Activated T-helper 2 cell treated with anti-CD3 and anti-CD28 coated beads, Interferon-gamma antibody, Interleukin-2, Interleukin-4, amounts not matched to agents 10 μg/mL and 5 μg/mL and 100 μg/mL, durations not matched to agents 14 hours and 24 hours and 36 hours (primary cell): ENCODE measurements around the gene SCFD2. TPM values are rescaled to one million over a fixed set of nuclear protein-coding genes. Genes with fewer than 3 reads are reported as not detected.

Experiments used
- DNase-seq: peaks from one replicate; pipeline ENCODE4 v3.0.0; 2021; ENCODE audit warnings: low spot score
- H3K27ac Mint-ChIP-seq: one replicate; pipeline ENCODE4 v1.8.0; 2021; ENCODE audit warnings: mixed read lengths
- H3K27me3 Mint-ChIP-seq: one replicate; pipeline ENCODE4 v1.8.0; 2021; ENCODE audit warnings: low read depth, mixed read lengths
- H3K36me3 Mint-ChIP-seq: one replicate; pipeline ENCODE4 v1.8.0; 2021; ENCODE audit warnings: low read depth, mixed read lengths
- H3K4me1 Mint-ChIP-seq: one replicate; pipeline ENCODE4 v1.8.0; 2021; ENCODE audit warnings: low read depth, mixed read lengths
- H3K4me3 Mint-ChIP-seq: one replicate; pipeline ENCODE4 v1.8.0; 2021; ENCODE audit warnings: low read depth, mild to moderate bottlenecking, moderate library complexity, mixed read lengths
- H3K9me3 Mint-ChIP-seq: one replicate; pipeline ENCODE4 v1.8.0; 2021; ENCODE audit warnings: mixed read lengths
- intact Hi-C: fragments of 100-400 bp; cut with micrococcal nuclease; formaldehyde crosslinking; loops from one replicate; pipeline ENCODE4 v1.15.1; 2023
- total RNA-seq: library from RNA; stranded (reverse); gene quantifications from 2 replicates; pipeline ENCODE4 v1.2.3, GENCODE V29; 2022

The SCFD2 gene
- total RNA-seq, 1 donor from 2014 or later: 26.3 TPM

GRCh38 chr4:52861879-52862616 lies 503.8 kb downstream of the SCFD2 start, which contains the start of gene RASL11B:
TSS of gene RASL11B (plus strand) at chr4:52862317. CDS start at chr4:52862508, 191 bp downstream.
- peaks cover 24% of the 10 kb centered on the region for H3K27me3 Mint-ChIP-seq
- H3K4me3 Mint-ChIP-seq: peak within 1 kb of the TSS; percentile 74
- peaks cover 5% of the 10 kb centered on the region for H3K4me1 Mint-ChIP-seq
- no peak within 1 kb of the TSS for H3K27ac Mint-ChIP-seq
- intact Hi-C loops: loop anchor here (1.0 to 2.0 kb wide), 3 partner anchors 139 to 203 kb away; partner anchors contain the start of gene USP46
- DNase-seq: peak; percentile 77
- H3K9me3 Mint-ChIP-seq: peaks cover 13% of the 10 kb centered on the region
- no peaks in the 10 kb centered on the region for H3K36me3 Mint-ChIP-seq

- H3K9me3 Mint-ChIP-seq: peaks cover 14% of the 10 kb centered on the region
- H3K36me3 Mint-ChIP-seq: no peaks in the 10 kb centered on the region
- peaks cover 24% of the 10 kb centered on the region for H3K27me3 Mint-ChIP-seq
- H3K4me1 Mint-ChIP-seq: peaks cover 8% of the 10 kb centered on the region
- no peak for DNase-seq
- H3K4me3 Mint-ChIP-seq: peak overlapping the region; percentile 58
- intact Hi-C loops: no loop called here
- no peak overlapping the region for H3K27ac Mint-ChIP-seq
These were observed 504.6 kb downstream of the SCFD2 start for GRCh38 chr4:52861171-52861823.

- intact Hi-C loops: no loop called here
- Mint-ChIP-seq H3K27ac (no peak overlapping the region), H3K9me3 (peaks cover 14% of the 10 kb centered on the region), H3K4me1 (peaks cover 8% of the 10 kb centered on the region), H3K4me3 (no peak overlapping the region), H3K36me3 (no peaks in the 10 kb centered on the region), H3K27me3 (peaks cover 24% of the 10 kb centered on the region)
- no peak for DNase-seq
These were observed 505.5 kb downstream of the SCFD2 start for GRCh38 chr4:52860361-52860760.

GRCh38 chr4:52856801-52857200 lies 509.1 kb downstream of the SCFD2 start:
- DNase-seq: no peak
- H3K4me3 Mint-ChIP-seq: no peak overlapping the region
- H3K27ac Mint-ChIP-seq: no peak overlapping the region
- peaks cover 10% of the 10 kb centered on the region for H3K4me1 Mint-ChIP-seq
- peaks cover 24% of the 10 kb centered on the region for H3K27me3 Mint-ChIP-seq
- H3K9me3 Mint-ChIP-seq: peaks cover 14% of the 10 kb centered on the region
- no peaks in the 10 kb centered on the region for H3K36me3 Mint-ChIP-seq
- intact Hi-C loops: no loop called here

GRCh38 chr4:52853351-52853750 lies 512.5 kb downstream of the SCFD2 start:
- Mint-ChIP-seq H3K9me3 (peaks cover 14% of the 10 kb centered on the region), H3K4me1 (peaks cover 7% of the 10 kb centered on the region), H3K27me3 (no peaks in the 10 kb centered on the region), H3K36me3 (no peaks in the 10 kb centered on the region), H3K27ac (no peak overlapping the region), H3K4me3 (no peak overlapping the region)
- intact Hi-C loops: no loop called here
- no peak for DNase-seq

- Mint-ChIP-seq H3K9me3 (peaks cover 7% of the 10 kb centered on the region), H3K36me3 (no peaks in the 10 kb centered on the region), H3K4me1 (peaks cover 10% of the 10 kb centered on the region), H3K27me3 (no peaks in the 10 kb centered on the region), H3K4me3 (no peak overlapping the region), H3K27ac (no peak overlapping the region)
- DNase-seq: no peak
- intact Hi-C loops: no loop called here
These were observed 513.1 kb downstream of the SCFD2 start for GRCh38 chr4:52852711-52853110.

- Mint-ChIP-seq H3K9me3 (peaks cover under 1% of the 10 kb centered on the region), H3K4me1 (peaks cover 9% of the 10 kb centered on the region), H3K36me3 (no peaks in the 10 kb centered on the region), H3K27me3 (no peaks in the 10 kb centered on the region), H3K4me3 (no peak overlapping the region), H3K27ac (no peak overlapping the region)
- intact Hi-C loops: no loop called here
- DNase-seq: no peak
These were observed 513.8 kb downstream of the SCFD2 start for GRCh38 chr4:52852041-52852440.

GRCh38 chr4:52850406-52851124 lies 515.3 kb downstream of the SCFD2 start:
- no peaks in the 10 kb centered on the region for H3K27me3 Mint-ChIP-seq

GRCh38 chr4:52848254-52848653 lies 517.6 kb downstream of the SCFD2 start:
- intact Hi-C loops: no loop called here

More at GRCh38 chr4:52850406-52851124, 515.3 kb downstream of the SCFD2 start:
- intact Hi-C loops: no loop called here
- H3K36me3 Mint-ChIP-seq: no peaks in the 10 kb centered on the region
- H3K27ac Mint-ChIP-seq: no peak overlapping the region
- H3K4me3 Mint-ChIP-seq: no peak overlapping the region
- H3K9me3 Mint-ChIP-seq: no peaks in the 10 kb centered on the region
- peaks cover 5% of the 10 kb centered on the region for H3K4me1 Mint-ChIP-seq
- DNase-seq: no peak

GRCh38 chr4:52846502-52846901 lies 519.4 kb downstream of the SCFD2 start:
- H3K4me1 Mint-ChIP-seq: peaks cover 14% of the 10 kb centered on the region
- H3K9me3 Mint-ChIP-seq: no peaks in the 10 kb centered on the region
- no peak for DNase-seq
- H3K4me3 Mint-ChIP-seq: no peak overlapping the region
- intact Hi-C loops: no loop called here
- no peaks in the 10 kb centered on the region for H3K36me3 Mint-ChIP-seq
- no peak overlapping the region for H3K27ac Mint-ChIP-seq
- no peaks in the 10 kb centered on the region for H3K27me3 Mint-ChIP-seq

More at GRCh38 chr4:52848254-52848653, 517.6 kb downstream of the SCFD2 start:
- Mint-ChIP-seq H3K9me3 (no peaks in the 10 kb centered on the region), H3K4me1 (peaks cover 9% of the 10 kb centered on the region), H3K27ac (no peak overlapping the region), H3K27me3 (no peaks in the 10 kb centered on the region), H3K36me3 (no peaks in the 10 kb centered on the region), H3K4me3 (no peak overlapping the region)
- no peak for DNase-seq

GRCh38 chr4:52844596-52844995 lies 521.3 kb downstream of the SCFD2 start:
- Mint-ChIP-seq H3K9me3 (no peaks in the 10 kb centered on the region), H3K27ac (no peak overlapping the region), H3K27me3 (no peaks in the 10 kb centered on the region), H3K4me3 (no peak overlapping the region), H3K36me3 (no peaks in the 10 kb centered on the region), H3K4me1 (peaks cover 14% of the 10 kb centered on the region)
- DNase-seq: no peak
- intact Hi-C loops: no loop called here

GRCh38 chr4:52843958-52844357 lies 521.9 kb downstream of the SCFD2 start:
- no peak overlapping the region for H3K4me3 Mint-ChIP-seq
- peaks cover 4% of the 10 kb centered on the region for H3K27me3 Mint-ChIP-seq
- H3K4me1 Mint-ChIP-seq: peaks cover 14% of the 10 kb centered on the region
- no peaks in the 10 kb centered on the region for H3K36me3 Mint-ChIP-seq
- intact Hi-C loops: no loop called here
- no peaks in the 10 kb centered on the region for H3K9me3 Mint-ChIP-seq
- no peak overlapping the region for H3K27ac Mint-ChIP-seq
- no peak for DNase-seq

GRCh38 chr4:52843351-52843750 lies 522.5 kb downstream of the SCFD2 start:
- Mint-ChIP-seq H3K4me1 (peaks cover 14% of the 10 kb centered on the region), H3K4me3 (no peak overlapping the region), H3K9me3 (no peaks in the 10 kb centered on the region), H3K27me3 (peaks cover 5% of the 10 kb centered on the region), H3K36me3 (no peaks in the 10 kb centered on the region), H3K27ac (no peak overlapping the region)
- DNase-seq: no peak
- intact Hi-C loops: no loop called here
